Bronchial epithelial cell (primary cell): ENCODE measurements around the gene ZC3HAV1L. TPM values are rescaled to one million over a fixed set of nuclear protein-coding genes. Genes with fewer than 3 reads are reported as not detected.
A peak's percentile ranks its signal among the peaks of the same experiment; 100 is the strongest.
"Not testable (repeated sequence)": the region's sequence is repeated elsewhere in the genome, so short reads cannot be mapped to it uniquely, and the experiment has no call there.

Experiments used
- DNase-seq: peaks from one replicate; pipeline ENCODE4 v3.0.0-alpha.2; 2010; ENCODE audit warnings: low read depth
- FAIRE-seq: peaks from 2 replicates; lab custom pipeline; 2011; peaks lifted over from hg19 to GRCh38; lab: Jason Lieb, UNC
- H3K27me3 ChIP-seq: 2 replicates; pipeline ENCODE4 v1.5.1; 2011; ENCODE audit warnings: low read length; ENCODE audit not compliant: control insufficient read depth, insufficient read depth
- H3K36me3 ChIP-seq: 2 replicates; pipeline ENCODE4 v1.5.1; 2011; ENCODE audit warnings: low read length; ENCODE audit not compliant: control insufficient read depth, insufficient read depth
- H3K4me3 ChIP-seq: 2 replicates; pipeline ENCODE4 v1.5.1; 2011; ENCODE audit warnings: mild to moderate bottlenecking, low read depth, low read length, control low read depth
- total RNA-seq: library from RNA; depleted of rRNA; stranded (reverse); fragments of >200 nt; gene quantifications from 2 replicates; pipeline ENCODE4 v1.2.1, GENCODE V29; 2014
- TF ChIP-seq, protein P1 (sequence below): IDR thresholded peaks from 2 replicates; pipeline ENCODE4 v1.5.1; 2011; ENCODE audit warnings: mild to moderate bottlenecking, moderate library complexity, low read length, control low read depth, inconsistent platforms; ENCODE audit not compliant: insufficient read depth, severe bottlenecking

The ZC3HAV1L gene
- total RNA-seq, 1 donor from 2014 or later: 11.1 TPM

DNA sequence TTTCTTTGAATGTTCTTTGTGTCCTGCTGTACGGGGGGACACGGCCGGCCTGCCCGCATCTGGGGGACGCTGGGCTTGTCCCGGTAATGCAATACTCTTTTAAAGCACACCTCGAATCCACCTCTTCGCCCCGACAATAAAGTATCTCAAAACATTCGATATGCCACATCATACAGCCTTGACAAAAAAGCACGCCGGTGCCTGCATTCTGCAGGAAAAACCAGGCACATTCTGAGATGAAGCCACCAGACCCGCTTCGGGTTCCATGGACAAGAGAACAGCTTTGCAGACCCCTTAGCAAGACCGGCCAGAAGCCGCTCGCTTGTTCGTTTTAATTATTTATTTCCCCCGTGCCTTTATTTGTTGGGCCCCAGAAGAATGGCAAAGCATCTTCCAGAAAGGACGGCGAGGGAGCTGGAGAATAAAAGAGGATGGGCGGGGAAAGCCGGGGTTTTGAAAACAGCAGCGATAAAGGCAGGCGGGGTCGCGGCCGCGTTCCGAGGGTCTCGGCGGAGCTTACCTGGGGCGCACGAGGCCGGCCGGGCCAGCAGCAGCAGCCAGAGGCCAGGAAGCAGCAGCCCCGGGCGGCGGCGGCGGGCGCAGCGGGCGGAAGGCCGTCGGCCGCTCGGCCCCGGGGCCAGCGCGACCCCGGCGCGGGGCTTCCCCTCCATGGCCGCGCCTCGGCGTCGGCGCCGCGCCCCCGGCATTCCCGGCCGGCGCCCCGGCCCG is 55.1 kb downstream of the ZC3HAV1L start:
- no peaks in the 10 kb centered on the region for H3K36me3 ChIP-seq
- DNase-seq: peak; percentile 7
- TF ChIP-seq, protein P1, sequence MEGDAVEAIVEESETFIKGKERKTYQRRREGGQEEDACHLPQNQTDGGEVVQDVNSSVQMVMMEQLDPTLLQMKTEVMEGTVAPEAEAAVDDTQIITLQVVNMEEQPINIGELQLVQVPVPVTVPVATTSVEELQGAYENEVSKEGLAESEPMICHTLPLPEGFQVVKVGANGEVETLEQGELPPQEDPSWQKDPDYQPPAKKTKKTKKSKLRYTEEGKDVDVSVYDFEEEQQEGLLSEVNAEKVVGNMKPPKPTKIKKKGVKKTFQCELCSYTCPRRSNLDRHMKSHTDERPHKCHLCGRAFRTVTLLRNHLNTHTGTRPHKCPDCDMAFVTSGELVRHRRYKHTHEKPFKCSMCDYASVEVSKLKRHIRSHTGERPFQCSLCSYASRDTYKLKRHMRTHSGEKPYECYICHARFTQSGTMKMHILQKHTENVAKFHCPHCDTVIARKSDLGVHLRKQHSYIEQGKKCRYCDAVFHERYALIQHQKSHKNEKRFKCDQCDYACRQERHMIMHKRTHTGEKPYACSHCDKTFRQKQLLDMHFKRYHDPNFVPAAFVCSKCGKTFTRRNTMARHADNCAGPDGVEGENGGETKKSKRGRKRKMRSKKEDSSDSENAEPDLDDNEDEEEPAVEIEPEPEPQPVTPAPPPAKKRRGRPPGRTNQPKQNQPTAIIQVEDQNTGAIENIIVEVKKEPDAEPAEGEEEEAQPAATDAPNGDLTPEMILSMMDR: no peak
- FAIRE-seq: no peak
- H3K4me3 ChIP-seq: peak overlapping the region; percentile 46
- peaks cover 6% of the 10 kb centered on the region for H3K27me3 ChIP-seq

DNA sequence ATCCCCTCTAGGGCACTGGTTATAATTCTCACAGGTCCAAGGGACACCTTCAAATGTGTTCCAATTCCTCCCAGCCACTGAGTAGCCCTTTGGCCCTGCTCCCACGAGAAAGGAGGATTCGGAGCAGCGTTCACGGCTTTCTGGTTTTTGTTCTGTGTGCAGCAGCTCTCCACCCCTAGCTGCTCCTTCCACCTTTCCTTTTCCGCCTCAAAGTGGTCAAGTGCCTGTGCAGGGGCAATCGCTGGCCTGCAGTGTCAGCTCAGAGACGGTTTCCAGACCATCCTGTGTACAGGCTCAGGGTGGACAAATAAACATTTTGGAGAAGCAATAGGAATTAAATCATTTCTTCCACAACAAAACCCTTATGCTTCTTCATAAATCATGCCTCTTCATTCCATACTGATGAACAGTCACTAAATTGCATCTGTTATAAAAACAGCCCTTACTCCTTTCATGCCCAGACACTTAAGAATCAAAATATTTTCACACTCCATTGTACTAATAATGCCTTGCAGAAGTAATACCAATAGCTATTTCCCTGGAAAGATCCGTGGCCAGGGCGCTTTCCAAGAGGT is 55.8 kb downstream of the ZC3HAV1L start:
- TF ChIP-seq, protein P1: no peak
- Histone ChIP-seq H3K27me3 (peaks cover 6% of the 10 kb centered on the region), H3K36me3 (no peaks in the 10 kb centered on the region), H3K4me3 (peak overlapping the region; percentile 46)
- peak; percentile 21 for DNase-seq
- no peak for FAIRE-seq

DNA sequence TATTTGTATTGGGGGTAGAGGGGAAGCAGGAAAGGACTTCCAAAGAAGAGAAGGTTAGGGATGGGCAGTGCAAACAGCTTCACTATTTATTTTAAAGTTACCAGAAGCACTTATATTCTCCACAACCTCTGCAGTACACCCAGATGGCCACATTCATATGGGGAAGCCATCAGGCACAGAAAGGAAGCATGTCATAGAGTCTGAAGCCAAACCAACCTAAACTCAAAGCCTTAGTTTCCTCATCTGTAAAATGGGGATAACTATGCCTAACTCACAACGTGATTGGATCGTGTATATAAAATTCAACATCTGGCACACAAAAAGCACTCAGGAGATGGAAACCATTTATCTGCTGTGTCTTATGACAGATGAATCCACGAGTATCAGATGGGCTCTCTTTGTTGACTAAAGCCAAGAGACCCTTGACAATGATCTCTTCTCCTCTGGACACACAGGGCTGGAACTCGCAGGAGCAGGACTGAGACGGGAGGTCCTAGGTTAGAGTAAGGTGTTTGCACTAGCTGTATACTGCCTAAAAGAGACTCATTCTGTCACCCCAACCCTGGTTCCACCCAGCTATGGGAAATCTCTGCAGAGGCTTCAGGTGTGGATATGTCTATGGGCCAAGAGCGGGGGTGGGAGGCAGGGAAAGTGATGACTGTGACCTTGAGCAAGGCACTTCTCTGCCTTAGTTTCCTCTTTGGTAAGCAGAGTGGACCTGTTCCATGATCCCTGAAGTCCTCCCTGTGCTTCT is 56.4 kb downstream of the ZC3HAV1L start:
- no peak for FAIRE-seq
- H3K27me3 ChIP-seq: peaks cover 6% of the 10 kb centered on the region
- H3K4me3 ChIP-seq: no peak overlapping the region
- TF ChIP-seq, protein P1: no peak
- H3K36me3 ChIP-seq: no peaks in the 10 kb centered on the region
- DNase-seq: no peak

DNA sequence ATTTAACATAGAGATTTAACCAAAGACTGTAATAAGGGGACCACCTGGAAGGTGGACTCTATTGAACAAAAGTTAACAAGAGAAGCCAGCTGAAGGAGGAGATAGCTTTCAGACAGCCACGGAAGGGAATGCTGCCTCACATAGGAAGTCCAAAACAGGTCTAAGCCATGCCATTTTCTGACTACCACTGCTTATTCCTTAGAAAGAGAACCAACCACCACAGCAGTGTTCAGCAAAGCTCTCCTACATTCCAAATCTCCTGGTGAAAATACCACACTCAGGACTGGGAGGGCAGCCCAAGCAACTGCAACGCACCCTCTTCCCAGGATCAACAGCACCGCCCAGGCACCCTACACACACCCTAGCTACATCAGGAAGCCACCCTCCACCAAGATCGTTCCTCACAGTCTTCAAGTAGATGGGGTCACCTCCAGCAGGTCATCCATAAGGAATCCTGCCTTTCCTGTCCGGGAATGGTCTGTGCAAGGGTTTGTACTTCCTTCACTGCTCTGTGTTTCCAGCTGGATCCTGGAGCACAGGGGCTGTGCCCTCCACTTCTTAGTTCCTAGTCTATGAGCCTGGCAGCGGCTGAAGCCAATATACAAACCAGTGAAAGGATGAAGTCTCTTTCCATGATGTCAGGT is 57.2 kb downstream of the ZC3HAV1L start:
- TF ChIP-seq, protein P1: no peak
- Histone ChIP-seq H3K27me3 (peaks cover 6% of the 10 kb centered on the region), H3K4me3 (no peak overlapping the region), H3K36me3 (no peaks in the 10 kb centered on the region)
- DNase-seq (no peak), FAIRE-seq (no peak)

DNA sequence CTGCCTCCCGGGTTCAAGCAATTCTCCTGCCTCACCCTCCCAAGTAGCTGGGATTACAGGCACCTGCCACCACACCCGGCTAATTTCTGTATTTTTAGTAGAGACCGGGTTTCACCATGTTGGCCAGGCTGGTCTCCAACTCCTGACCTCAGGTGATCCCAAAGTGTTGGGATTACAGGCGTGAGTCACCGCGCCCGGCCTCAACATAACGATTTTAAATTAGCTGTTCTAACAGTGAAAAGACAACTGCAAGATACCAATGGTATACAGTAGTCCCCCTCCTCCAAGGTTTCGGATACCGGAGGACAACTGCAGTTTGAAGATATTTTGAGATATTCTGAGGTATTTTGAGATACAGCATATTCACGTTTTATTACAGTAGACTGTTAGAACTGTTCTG is 59.7 kb downstream of the ZC3HAV1L start:
- not testable (repeated sequence) for H3K4me3 ChIP-seq, DNase-seq, H3K36me3 ChIP-seq, H3K27me3 ChIP-seq, FAIRE-seq

Other genes with a start within 250 kb of the ZC3HAV1L start
- gene TMEM213, start 238.0 kb downstream of the ZC3HAV1L start, total RNA-seq: not detected in 2 replicates
- not detected in 2 replicates for gene ATP6V0A4, start 237.8 kb downstream of the ZC3HAV1L start, total RNA-seq
- gene KIAA1549, start 54.7 kb downstream of the ZC3HAV1L start, total RNA-seq: 0.13 and 0.26 TPM in 2 replicates
- gene ZC3HAV1, start 73.7 kb upstream of the ZC3HAV1L start, total RNA-seq: 10.6 and 11.3 TPM in 2 replicates
- gene UBN2, start 195.2 kb upstream of the ZC3HAV1L start, total RNA-seq: 5.0 and 5.8 TPM in 2 replicates